HL-60/S4 treated with retinoic acid at 250 ng/mL for 4 days and 3 days (cell line): ENCODE data around the gene ICE2.

ENCODE experiments used
- in situ Hi-C: fragments of 300-500 bp; cut with MboI; formaldehyde crosslinking; loops from 2 replicates; pipeline ENCODE4 v1.7.0; 2022; ENCODE audit warnings: low sequenced_read_pairs

Gene ICE2

DNA sequence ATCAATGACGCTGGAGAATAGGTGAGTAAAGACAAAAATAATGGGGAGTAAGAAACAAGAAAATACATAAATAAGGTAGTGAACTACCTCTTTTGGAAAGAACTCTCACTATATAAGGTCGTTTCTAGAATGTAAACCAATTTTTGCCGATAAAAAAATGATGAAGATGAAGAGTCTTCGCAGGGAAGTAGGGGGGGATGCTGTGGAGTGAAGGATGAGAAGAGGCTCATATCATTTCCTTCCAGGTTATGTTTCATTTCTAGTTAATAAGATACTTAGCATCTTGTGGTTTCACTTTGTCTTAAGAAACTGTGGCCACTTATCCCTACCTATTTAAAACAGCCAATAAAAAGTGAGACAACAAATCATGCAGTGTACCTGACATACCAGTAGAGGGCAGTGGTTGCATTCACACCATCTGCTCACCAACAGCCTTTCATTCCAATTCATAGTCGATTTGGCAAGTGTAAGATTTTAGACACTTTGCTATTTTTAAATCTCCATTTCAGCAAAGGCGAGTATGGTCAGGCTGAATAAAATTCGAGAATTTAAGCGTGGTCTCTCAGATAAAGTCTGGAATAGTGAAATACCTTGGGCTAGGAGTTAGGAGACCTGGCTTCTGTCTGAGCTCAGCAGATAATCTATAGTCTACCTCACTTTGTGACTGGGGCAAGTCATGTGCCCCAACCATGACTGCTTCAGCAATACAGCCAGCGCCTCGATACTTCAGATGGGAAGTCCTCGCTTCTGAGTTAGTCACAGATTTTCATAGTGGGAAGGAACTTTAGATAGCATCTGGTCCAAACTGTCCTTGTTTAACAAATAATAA, 28.9 kb upstream of the ICE2 start:
- in situ Hi-C loops: loop anchor here (25.0 kb wide), 1 partner anchor 796 kb away; no protein-coding TSS in a partner anchor

DNA sequence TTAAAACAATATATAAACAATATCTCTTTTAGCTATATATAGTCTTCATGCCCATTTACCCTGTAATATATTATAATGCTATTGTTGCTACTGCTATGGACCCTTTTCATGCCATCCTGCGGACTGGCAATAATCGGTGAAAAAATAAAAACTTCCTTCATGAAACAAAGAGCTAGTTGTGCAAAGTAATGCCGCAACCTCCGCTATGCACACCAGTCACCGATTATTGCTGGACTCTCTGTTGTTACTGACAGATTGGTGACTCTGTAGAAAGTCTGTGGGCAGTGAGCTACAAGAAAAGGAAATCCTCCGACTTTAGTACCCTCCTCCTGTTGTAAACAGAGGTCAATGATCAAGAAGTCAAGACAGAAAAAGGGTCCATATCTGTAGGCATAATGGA, 17.9 kb upstream of the ICE2 start:
- in situ Hi-C loops: no loop called here

DNA sequence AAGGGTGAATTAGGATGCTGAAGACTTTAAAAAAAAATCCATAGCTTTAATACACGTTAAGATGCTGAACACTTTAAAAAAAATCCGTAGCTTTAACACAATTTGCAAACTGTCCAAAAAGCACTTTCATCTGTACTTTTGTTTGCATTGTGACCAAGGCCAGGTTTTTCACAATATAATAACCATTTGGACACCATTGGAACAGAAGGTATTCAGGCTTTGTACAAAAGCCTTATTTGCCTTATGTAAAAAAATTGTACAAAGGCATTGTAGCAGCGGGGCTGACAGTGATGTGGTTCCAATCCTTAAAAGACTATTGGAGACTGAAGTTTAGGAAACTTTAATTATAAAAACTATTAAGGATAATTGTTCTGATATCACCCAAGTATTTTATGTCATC, 15.2 kb upstream of the ICE2 start:
- in situ Hi-C loops: no loop called here

DNA sequence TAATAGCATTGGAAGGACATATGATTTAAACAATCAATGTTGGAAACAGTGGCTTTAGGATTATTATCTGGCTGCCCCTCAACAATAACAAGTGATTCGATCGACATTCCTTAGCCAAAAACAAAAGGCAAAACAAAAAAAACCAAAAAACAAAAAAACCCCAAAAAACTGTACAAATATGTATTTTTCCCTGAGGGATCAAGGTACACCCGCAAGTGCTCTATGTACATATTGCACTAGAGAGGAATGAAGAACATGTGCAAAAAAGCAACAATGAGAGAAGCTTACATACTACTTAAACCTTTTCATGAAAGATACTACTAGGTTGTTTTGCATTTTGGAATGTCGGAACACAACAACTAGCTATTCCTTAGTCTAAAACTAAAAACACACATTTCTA, 14.2 kb upstream of the ICE2 start:
- in situ Hi-C loops: no loop called here

DNA sequence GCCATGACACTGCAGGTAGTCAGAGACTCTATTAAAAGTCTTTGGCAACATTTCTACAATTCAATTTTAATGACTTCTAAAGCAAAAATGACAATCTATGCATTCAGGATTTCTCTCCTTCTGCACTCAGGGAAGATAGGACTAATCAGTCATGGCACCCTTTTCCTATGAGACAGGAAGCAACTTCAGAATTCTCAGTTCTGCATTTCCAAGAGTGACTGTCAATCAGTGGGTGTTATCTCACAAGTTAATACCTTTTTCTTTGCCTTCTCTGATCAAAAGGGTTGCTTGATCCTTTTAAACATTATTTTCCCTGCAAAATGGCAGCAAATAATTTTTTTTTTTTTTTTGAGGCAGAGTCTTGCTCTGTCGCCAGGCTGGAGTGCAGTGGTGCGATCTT, 7.8 kb upstream of the ICE2 start:
- in situ Hi-C loops: no loop called here

DNA sequence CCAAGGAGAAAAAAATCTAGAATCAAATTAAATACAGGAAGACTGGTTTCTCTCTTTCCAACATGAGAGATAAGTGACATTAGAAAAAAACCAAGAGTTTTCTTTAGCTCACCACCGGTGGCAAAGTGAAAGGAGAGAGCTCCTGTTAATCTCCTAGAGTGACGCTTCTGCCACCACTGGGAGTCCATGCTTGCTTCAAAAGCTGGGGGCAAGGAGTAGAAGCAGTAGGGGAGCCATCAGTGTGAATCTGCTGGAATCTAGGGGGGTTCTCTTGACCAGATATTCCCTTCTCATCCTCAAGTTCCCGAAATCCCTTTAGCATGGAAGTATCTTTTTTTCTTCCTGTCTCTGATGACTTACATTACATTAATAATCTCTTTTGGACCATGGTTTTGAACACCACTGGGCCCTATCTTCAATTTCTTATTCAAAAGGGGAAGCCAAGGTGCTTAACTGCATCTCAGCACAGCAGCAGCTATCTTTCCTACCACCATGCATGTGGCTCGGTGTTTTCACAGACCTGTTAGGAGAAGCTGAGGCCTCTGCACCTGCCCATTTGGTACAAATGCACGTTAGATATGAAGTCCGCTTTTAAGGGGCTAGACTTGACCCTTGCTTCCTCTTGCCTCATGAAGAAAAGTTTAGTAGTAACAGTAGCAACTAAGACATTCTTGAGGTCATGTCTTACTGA, 6.6 kb upstream of the ICE2 start:
- in situ Hi-C loops: no loop called here

DNA sequence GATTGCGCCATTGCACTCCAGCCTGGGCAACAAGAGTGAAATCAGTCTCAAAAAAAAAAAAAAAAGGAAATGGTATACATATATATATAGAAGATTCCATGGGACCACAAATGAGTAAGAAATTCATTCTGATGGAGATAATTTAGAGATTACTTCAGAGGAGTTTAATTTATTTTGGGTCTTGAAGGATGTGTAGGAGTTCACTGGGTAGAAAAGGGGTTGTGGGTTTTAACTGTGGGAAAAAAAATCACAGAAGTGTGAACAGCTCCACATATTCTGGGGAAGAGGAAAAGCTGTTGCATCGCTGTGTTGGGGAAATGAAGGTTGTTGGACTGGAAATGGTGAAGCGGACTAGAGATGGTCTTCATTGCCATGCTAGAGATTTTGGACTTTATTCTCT, 4.1 kb upstream of the ICE2 start:
- in situ Hi-C loops: no loop called here

DNA sequence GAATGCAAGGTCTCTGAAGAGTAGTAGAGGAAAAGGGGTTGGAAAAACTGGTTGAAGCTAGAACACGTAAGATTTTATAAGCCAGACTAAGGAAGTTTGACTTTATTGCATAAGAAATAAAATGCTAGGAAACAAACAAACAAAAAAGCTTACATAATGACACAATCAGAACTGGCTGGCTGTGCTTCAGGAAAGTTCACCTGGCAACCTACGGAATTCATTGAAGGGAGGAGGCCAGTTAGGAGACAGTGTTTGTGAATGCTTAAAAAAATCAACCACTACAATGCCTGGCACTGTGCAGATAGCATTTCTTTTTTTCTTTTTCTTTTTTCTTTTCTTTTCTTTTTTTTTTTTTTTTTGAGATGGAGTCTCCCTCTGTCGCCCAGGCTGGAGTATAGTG, 1.9 kb upstream of the ICE2 start:
- in situ Hi-C loops: no loop called here

DNA sequence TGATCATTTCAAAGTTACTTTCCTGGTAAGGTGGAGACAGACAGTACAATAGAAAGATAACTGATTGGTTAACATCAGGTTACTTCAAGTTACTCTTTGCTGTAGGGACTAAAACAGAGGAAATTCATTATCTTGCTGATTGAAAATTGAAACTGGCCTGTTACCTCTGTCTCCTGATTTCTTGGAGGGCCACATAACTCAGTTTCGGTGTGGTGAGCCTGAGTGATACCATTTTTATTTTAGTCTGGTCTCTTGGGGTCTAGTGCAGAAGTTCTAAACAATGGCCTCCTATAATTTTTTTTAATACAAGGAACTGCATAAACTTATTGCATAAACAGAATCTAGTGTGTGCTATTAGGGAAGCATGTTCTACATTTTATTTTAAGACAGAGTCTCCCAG, 1.2 kb upstream of the ICE2 start:
- in situ Hi-C loops: no loop called here

DNA sequence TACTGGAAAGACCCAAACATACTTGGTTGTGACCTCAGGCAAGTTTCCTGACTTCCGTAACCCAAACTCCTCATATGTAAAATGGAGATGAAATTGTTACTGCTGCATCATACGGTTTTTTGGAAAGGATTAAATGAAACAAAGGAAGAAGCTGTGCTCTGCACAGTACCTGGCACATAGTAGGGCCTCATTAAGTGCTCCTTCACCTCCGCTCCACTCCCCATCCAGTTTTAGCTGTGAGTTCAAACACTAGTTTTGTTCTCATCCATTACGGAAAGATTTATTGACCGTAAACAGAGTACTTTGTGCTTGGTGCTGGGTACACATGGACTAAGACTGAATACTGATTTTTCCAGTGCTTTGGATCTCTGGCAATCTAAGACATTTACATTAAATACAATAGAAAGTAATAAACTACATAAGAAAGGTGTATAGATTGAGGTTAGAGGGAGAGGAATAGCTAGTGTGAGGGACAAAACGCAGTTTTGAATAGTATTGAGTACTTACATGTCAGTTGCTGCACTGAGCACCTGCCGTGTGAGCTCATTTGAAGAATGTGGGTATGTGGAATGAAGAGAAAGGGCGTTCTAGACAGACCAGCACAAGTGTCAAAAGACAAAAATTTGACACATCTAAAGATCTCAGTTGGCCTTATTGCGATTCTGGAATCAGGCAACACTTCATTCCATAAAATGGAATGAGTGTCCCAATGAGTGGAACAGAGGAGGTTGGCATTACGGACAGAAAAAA, 594 bp upstream of the ICE2 start:
- in situ Hi-C loops: no loop called here

DNA sequence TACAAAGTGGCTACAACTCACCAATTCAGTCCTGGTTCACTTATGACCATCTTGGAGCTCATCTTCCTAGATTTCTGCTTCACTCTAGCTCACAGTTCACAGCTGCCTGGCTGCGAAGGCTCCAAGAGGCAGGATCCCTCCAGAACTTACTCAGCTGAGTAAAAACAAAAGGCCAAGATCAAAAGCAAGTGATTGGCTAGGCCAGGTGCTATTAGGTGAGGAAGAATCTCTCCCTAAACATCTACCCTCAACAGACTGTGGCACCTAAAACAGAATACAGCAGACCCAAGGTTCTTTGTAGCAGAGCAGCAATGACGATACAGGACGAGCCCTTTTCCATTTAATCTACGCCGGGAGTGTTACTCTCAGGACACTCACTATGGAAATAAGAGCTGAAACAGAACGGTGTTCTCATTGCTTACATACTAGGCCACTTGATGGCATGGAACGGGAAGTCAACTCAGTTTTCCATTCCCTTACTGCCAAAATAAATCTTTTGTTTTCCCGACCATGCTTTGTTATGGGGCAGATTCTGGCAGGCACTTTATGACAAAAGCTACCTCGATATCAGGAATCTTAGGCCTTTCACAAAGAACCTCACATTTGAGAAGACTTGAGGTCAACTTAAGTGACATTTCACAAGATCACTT, 901 bp downstream of the ICE2 start:
- in situ Hi-C loops: no loop called here

DNA sequence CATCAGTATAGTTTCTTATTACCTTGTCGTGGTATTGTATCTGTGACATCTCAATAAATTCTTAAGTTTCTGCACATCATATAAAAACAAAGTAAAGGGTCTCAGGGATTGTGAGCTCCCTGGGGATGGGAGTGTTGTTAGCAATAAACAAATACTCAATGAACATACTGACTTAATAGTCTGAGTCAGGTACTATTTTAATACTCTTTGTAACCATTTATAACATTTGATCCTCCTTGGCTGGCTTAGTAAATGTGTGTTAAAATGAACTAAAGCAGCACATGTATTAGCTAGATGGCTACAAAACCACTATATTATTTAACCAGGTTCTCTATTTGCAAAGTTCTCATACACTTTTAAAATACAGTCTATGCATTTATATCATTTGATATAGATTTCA, 1.8 kb downstream of the ICE2 start:
- in situ Hi-C loops: no loop called here

DNA sequence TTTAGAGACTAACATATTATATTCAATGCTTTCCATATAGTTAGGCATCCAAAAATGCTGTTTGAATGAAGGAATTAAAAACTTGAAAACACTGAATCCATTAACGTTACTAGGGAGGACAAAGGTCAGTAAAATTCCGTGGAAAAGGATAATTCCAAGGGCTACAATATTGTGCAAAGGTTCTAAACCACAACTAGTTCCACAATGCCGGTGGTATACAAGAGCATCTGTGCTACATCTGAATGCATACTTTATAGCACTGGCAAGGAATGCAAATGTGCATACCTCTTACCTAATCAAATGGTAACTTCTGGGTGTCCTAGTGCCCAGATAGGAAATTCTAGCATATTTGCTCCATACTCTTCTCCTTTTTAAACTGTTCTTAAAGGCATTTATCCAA, 2.2 kb downstream of the ICE2 start:
- in situ Hi-C loops: no loop called here

DNA sequence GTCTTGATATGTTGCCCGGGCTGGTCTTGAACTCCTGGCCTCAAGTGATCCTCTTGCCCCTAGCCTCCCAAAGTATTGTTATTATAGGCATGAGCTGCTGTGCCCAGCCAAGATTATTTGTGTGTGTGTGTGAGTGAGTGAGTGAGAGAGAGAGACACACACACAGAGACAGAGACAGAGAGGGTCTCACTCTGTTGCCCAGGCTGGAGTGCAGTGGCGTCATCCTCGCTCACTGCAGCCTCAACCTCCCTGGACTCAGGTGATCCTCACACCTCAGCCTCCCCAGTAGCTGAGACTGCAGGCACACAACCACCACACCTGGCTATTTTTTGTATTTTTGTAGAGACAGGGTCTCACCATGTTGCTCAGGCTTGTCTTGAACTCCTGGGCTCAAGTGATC, 5.8 kb downstream of the ICE2 start:
- in situ Hi-C loops: no loop called here

DNA sequence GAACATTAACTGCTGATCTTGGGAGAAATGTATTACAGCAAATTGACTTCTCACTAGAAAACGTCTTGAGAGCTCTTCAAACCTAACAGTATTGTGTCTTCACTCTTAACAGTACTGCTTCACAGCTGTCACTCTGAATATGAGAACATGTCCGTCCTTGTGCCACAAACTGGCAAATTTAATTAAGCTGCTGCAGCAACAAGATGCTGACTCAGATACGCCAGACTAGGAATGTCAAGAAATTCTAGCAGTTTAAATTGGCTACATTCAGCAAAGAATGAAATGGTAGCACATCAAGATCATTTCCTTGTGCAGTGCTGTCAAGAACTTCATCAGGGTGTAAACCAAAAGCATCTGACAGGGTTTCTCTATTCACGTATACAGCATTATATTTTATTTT, 7.6 kb downstream of the ICE2 start:
- in situ Hi-C loops: no loop called here

DNA sequence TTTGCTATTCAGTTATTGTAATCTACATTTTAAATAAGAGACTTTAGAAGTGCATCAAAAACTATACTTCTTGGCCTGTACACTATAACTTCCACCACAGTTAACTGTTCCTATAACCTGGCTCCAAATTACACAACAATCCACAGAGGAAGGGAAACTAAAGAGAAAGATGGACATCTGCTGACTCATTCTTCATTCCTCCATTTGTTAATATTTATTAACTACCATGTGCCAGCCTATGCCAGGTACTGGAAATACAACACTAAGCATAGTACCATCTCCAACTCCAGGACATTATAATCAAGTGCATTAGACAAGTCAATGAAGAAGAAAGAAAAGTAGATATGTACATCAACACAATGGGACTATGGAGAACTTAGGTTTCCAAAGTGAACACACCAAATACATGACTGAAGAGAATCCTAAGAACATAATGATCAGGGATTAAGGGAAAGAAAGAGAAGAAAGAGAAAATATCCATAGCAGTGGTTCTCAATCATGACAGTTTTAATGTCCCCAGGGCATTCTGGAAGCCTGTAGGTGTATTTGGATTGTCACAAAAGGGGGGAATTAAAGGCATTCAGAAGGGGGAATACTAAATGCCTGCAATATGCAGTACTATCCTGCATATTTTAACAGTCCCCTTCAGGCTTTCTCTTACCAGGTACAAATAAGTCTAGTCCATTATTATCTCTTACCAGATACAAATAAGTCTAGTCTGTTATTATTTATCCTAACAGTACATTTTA, 8.9 kb downstream of the ICE2 start:
- in situ Hi-C loops: no loop called here

DNA sequence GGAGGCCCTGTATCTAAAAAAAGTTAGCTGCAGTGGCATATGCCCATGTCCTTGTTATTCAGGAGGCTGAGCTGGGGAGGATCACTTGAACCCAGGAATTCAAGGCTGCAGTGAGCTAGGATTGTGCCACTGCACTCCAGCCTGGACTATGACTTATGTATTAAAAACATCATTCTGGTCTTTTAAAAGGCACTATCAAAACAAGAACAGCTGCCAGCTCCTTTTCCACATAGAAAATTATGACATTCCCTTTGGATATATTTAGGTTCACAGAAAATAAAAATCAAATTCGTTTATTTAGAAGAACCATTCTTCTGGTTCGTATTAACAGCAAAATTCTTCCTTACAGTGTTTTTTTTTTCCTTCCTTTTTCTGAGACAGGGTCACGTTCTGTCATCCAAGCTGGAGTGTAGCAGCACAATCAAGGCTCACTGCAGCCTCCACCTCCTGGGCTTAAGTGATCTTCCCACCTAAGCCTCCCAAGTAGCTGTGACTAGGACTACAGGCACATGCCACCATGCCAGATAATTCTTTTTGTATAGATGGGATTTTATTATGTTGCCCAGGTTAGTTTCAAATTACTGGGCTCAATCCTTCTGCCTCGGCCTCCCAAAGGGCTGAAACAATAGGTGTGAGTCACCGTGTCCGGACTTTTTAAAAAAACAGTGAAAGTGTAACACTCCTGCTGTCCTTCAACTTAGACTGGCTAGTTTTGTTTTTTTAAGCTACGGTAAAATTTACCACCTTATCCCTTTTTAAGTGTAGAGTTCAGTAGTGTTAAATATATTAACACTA, 13.9 kb downstream of the ICE2 start:
- in situ Hi-C loops: no loop called here

DNA sequence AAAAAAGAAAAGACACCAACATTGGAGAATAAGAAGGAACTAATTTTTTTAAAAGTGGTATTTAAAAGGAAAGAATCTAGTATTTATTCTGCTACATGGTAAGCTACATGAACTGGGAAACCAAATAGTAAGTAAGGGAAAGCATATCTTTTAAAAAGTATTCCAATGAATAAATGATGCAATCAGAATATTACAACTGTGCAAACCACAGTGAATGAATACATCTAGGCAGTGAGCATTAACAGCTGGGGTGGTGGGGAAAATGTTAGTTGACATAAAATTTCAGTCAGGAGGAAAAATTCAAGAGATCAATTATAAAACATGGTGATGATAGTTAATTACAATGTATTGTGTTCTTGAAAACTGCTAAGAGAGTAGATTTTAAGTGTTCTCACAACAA, 16.9 kb downstream of the ICE2 start:
- in situ Hi-C loops: no loop called here

DNA sequence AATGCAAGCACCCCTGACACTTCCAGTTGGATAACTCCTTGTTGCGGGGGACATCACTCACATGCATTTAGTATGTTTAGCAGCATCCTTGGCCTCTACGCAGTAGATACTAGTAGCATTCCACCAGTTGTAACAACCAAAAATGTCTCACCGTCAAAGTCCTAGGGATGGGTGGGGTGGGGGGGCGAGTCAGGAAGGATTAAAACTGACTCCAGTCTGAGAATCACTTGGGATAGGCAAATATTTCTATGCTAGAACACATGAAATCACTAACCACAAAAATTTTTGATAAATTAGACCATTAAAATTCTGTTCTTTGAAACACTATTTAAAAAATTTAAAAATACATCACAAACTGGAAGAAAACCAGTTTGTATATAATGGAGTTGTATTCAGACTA, 18.0 kb downstream of the ICE2 start:
- in situ Hi-C loops: no loop called here

DNA sequence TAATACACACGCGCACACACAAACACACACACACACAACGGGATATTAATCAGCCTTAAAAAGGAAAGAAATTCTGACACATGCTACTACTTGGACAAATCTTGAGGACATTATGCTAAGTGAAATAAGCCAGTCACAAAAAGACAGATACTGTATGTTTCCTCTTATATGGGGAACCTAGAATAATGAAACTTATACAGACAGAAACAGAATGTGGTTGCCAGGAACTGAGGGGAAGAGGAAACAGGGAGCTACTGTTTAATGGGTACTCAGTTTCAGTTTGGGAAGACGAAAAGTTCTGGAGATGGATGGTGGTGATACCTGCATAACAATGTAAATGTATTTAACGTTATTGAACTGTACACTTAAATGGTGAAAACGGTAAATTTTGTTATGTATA, 20.2 kb downstream of the ICE2 start:
- in situ Hi-C loops: no loop called here
